Motor neuron (in vitro differentiated cells): ENCODE measurements around the gene MT1F. TPM values are rescaled to one million over a fixed set of nuclear protein-coding genes. Genes with fewer than 3 reads are reported as not detected.

ENCODE experiments used
- ATAC-seq, 8 experiments: fragments of 200-7000 bp; cut with Tn5 transposase; replicated peaks in 6 of 8; 2 replicates each; pipeline ENCODE4 v1.8.0; 2021; ENCODE audit warnings: mild to moderate bottlenecking in 8 of 8, moderate library complexity in 8 of 8
- H3K27ac ChIP-seq, 2 donors: fragments of 250-450 bp; sonication (Bioruptor Pico); 2 replicates each; pipeline ENCODE4 v1.9.0; 2021; ENCODE audit warnings: antibody characterized with exemption in 2 of 2, mild to moderate bottlenecking in 2 of 2, moderate library complexity in 1 of 2
- H3K4me1 ChIP-seq, 2 donors: fragments of 250-450 bp; sonication (Bioruptor Pico); replicated peaks in 1 of 2; 2 replicates each; pipeline ENCODE4 v1.6.1; 2021; ENCODE audit warnings: antibody characterized with exemption in 2 of 2, mild to moderate bottlenecking in 2 of 2, moderate library complexity in 1 of 2
- H3K4me3 ChIP-seq, 5 donors: fragments of 250-450 bp; sonication (Bioruptor Pico); 2 replicates each; pipeline ENCODE4 v1.9.0; 2021; ENCODE audit warnings: antibody characterized with exemption in 5 of 5, mild to moderate bottlenecking in 5 of 5, moderate library complexity in 4 of 5
- WGBS, 10 experiments: fragments of 450-650 bp; shearing (Covaris generic); methylation state at CpG; one replicate each; pipeline ENCODE4 v1.0.0; 2022; 5-methylcytosine and 5-hydroxymethylcytosine counted together
- in situ Hi-C, 9 experiments: fragments of 400-800 bp; cut with MboI; loops; one replicate each; pipeline ENCODE4 v1.15.0; 2021; ENCODE audit warnings: low sequenced_read_pairs in 9 of 9, low pct_unique_long_range_greater_than_20kb in 2 of 9; ENCODE audit not compliant: unreplicated experiment in 9 of 9
- total RNA-seq, 8 experiments: library from RNA; unstranded; fragments of 300-600 nt; gene quantifications; 2 replicates each; pipeline versions ENCODE4 v1.2.3 to v1.2.4, GENCODE V29; 2022

Gene MT1F
- total RNA-seq, 8 experiments from 2014 or later, result 1.8 to 156 (median 11.3) TPM; not detected in 1

GRCh38 chr16:56684926-56685590 is 27.3 kb downstream of the MT1F start:
- Histone ChIP-seq H3K4me3 (no peak overlapping the region), H3K27ac (no peak overlapping the region), H3K4me1 (peaks cover 7 to 20% of the 10 kb centered on the region in 2 donors)
- in situ Hi-C loops, result loop anchor here in 2 of 9 experiments (25.0 kb wide), 1 partner anchor 973 kb away; no protein-coding TSS in a partner anchor
- 40 to 100% (median 90%) methylated on average over 1 to 4 of the region's 4 CpGs; no CpG with 5 or more reads in 5 of the 10 experiments for WGBS, 10 experiments
- ATAC-seq, result no peak

GRCh38 chr16:56686758-56687157 is 29.0 kb downstream of the MT1F start:
- 87 to 100% (median 92%) methylated on average over 1 to 6 of the region's 7 CpGs; no CpG with 5 or more reads in 3 of the 10 experiments for WGBS, 10 experiments
- in situ Hi-C loops, result loop anchor here in 2 of 9 experiments (25.0 kb wide), 1 partner anchor 974 kb away; no protein-coding TSS in a partner anchor
- no peak for ATAC-seq
- no peak overlapping the region for H3K27ac ChIP-seq
- H3K4me1 ChIP-seq, result peaks cover under 1 to 15% of the 10 kb centered on the region in 2 donors
- no peak overlapping the region for H3K4me3 ChIP-seq

GRCh38 chr16:56688762-56689161 is 31.0 kb downstream of the MT1F start:
- WGBS, 10 experiments, result 0 to 20% methylated on average over 1 of the region's 1 CpG; no CpG with 5 or more reads in 8 of the 10 experiments
- in situ Hi-C loops, result loop anchor here in 2 of 9 experiments (25.0 kb wide), 1 partner anchor 976 kb away; no protein-coding TSS in a partner anchor
- peak in 1 of 8 experiments; percentile 34 for ATAC-seq
- Histone ChIP-seq H3K4me3 (no peak overlapping the region), H3K4me1 (peaks cover 0 to under 1% of the 10 kb centered on the region in 2 donors), H3K27ac (no peak overlapping the region)

GRCh38 chr16:56689171-56689570 is 31.4 kb downstream of the MT1F start:
- WGBS, 10 experiments, result 40 to 100% (median 60%) methylated on average over 1 to 3 of the region's 3 CpGs; no CpG with 5 or more reads in 5 of the 10 experiments
- no peaks in the 10 kb centered on the region for H3K4me1 ChIP-seq
- no peak for ATAC-seq

GRCh38 chr16:56690420-56691122 is 32.8 kb downstream of the MT1F start:
- H3K4me1 ChIP-seq, result no peaks in the 10 kb centered on the region
- no peak for ATAC-seq
- 0 to 100% (median 83%) methylated on average over 1 to 4 of the region's 4 CpGs; no CpG with 5 or more reads in 5 of the 10 experiments for WGBS, 10 experiments
- no peak overlapping the region for H3K4me3 ChIP-seq
- in situ Hi-C loops, result loop anchor here in 3 of 9 experiments (10.0 to 25.0 kb wide), 2 partner anchors 116 to 978 kb away; no protein-coding TSS in a partner anchor
- H3K27ac ChIP-seq, result no peak overlapping the region

More at GRCh38 chr16:56689171-56689570, 31.4 kb downstream of the MT1F start:
- in situ Hi-C loops, result loop anchor here in 2 of 9 experiments (25.0 kb wide), 1 partner anchor 977 kb away; no protein-coding TSS in a partner anchor
- H3K27ac ChIP-seq, result no peak overlapping the region
- no peak overlapping the region for H3K4me3 ChIP-seq

GRCh38 chr16:56691885-56692284 is 34.1 kb downstream of the MT1F start:
- in situ Hi-C loops, result loop anchor here in 3 of 9 experiments (10.0 to 25.0 kb wide), 2 partner anchors 117 to 980 kb away; no protein-coding TSS in a partner anchor
- WGBS, 10 experiments, result 40 to 100% (median 67%) methylated on average over 1 to 2 of the region's 4 CpGs; no CpG with 5 or more reads in 7 of the 10 experiments
- peak in 3 of 8 experiments; percentile 43 to 77 (median 72) for ATAC-seq

GRCh38 chr16:56695246-56695645 is 37.5 kb downstream of the MT1F start:
- 60% methylated on average over 1 of the region's 1 CpG; no CpG with 5 or more reads in 9 of the 10 experiments for WGBS, 10 experiments

More at GRCh38 chr16:56691885-56692284, 34.1 kb downstream of the MT1F start:
- no peak overlapping the region for H3K4me3 ChIP-seq
- no peaks in the 10 kb centered on the region for H3K4me1 ChIP-seq
- H3K27ac ChIP-seq, result no peak overlapping the region

GRCh38 chr16:56697456-56698155 is 39.8 kb downstream of the MT1F start:
- no peak overlapping the region for H3K27ac ChIP-seq
- H3K4me1 ChIP-seq, result peaks cover 5 to 11% of the 10 kb centered on the region in 2 donors
- no peak overlapping the region for H3K4me3 ChIP-seq
- ATAC-seq, result no peak
- in situ Hi-C loops, result loop anchor here in 3 of 9 experiments (10.0 to 25.0 kb wide), 2 partner anchors 123 to 985 kb away; no protein-coding TSS in a partner anchor
- WGBS, 10 experiments, result 75 to 100% (median 87%) methylated on average over 1 to 4 of the region's 5 CpGs; no CpG with 5 or more reads in 2 of the 10 experiments

More at GRCh38 chr16:56695246-56695645, 37.5 kb downstream of the MT1F start:
- Histone ChIP-seq H3K4me1 (no peaks in the 10 kb centered on the region), H3K27ac (no peak overlapping the region), H3K4me3 (no peak overlapping the region)
- ATAC-seq, result no peak
- in situ Hi-C loops, result loop anchor here in 3 of 9 experiments (10.0 to 25.0 kb wide), 2 partner anchors 120 to 983 kb away; no protein-coding TSS in a partner anchor

GRCh38 chr16:56700195-56700594 is 42.4 kb downstream of the MT1F start:
- Histone ChIP-seq H3K27ac (no peak overlapping the region), H3K4me3 (no peak overlapping the region), H3K4me1 (peaks cover 9 to 15% of the 10 kb centered on the region in 2 donors)
- no peak for ATAC-seq
- in situ Hi-C loops, result no loop called here
- 0 to 100% (median 45%) methylated on average over 1 of the region's 1 CpG; no CpG with 5 or more reads in 2 of the 10 experiments for WGBS, 10 experiments

GRCh38 chr16:56700631-56701030 is 42.9 kb downstream of the MT1F start:
- ATAC-seq, result no peak
- H3K4me3 ChIP-seq, result no peak overlapping the region
- in situ Hi-C loops, result no loop called here
- 57 to 100% (median 94%) methylated on average over 1 of the region's 1 CpG; no CpG with 5 or more reads in 2 of the 10 experiments for WGBS, 10 experiments
- H3K4me1 ChIP-seq, result peaks cover 9 to 15% of the 10 kb centered on the region in 2 donors
- no peak overlapping the region for H3K27ac ChIP-seq

GRCh38 chr16:56701534-56701933 is 43.8 kb downstream of the MT1F start:
- in situ Hi-C loops, result no loop called here
- no peak overlapping the region for H3K4me3 ChIP-seq
- H3K27ac ChIP-seq, result no peak overlapping the region
- whole genome bisulfite sequencing, 10 experiments, result 0 to 94% (median 80%) methylated on average over 1 to 6 of the region's 7 CpGs; no CpG with 5 or more reads in 1 of the 10 experiments
- H3K4me1 ChIP-seq, result peaks cover 9 to 15% of the 10 kb centered on the region in 2 donors
- ATAC-seq, result peak in 2 of 8 experiments; percentile 15 to 20

GRCh38 chr16:56702836-56703235 is 45.1 kb downstream of the MT1F start:
- in situ Hi-C loops, result no loop called here
- Histone ChIP-seq H3K4me3 (no peak overlapping the region), H3K4me1 (peaks cover 9 to 15% of the 10 kb centered on the region in 2 donors), H3K27ac (no peak overlapping the region)
- WGBS, 10 experiments, result 60 to 100% (median 75%) methylated on average over 2 to 4 of the region's 5 CpGs; no CpG with 5 or more reads in 3 of the 10 experiments
- no peak for ATAC-seq
